Trophoblast cell (in vitro differentiated cells and primary cell): ENCODE data around the gene C1orf74.

Source experiments
- DNase-seq, 2 donors: peaks; one replicate each; pipeline ENCODE4 v3.0.0-alpha.2; 2016
- H2AFZ ChIP-seq: 2 replicates; pipeline ENCODE4 v1.6.1; 2013; ENCODE audit warnings: low read length, moderate library complexity, mild to moderate bottlenecking; ENCODE audit not compliant: insufficient read depth, poor library complexity
- H2AK5ac ChIP-seq: 2 replicates; pipeline ENCODE4 v1.6.1; 2013; ENCODE audit warnings: mild to moderate bottlenecking, low read length
- H2BK120ac ChIP-seq: 2 replicates; pipeline ENCODE4 v1.6.1; 2013; ENCODE audit warnings: low read length, mild to moderate bottlenecking, moderate library complexity; ENCODE audit not compliant: insufficient read depth, poor library complexity
- H2BK12ac ChIP-seq: 2 replicates; pipeline ENCODE4 v1.6.1; 2013; ENCODE audit warnings: mild to moderate bottlenecking, low read length, moderate library complexity
- H2BK5ac ChIP-seq: 2 replicates; pipeline ENCODE4 v1.6.1; 2013; ENCODE audit warnings: low read length, low read depth, moderate library complexity, mild to moderate bottlenecking; ENCODE audit not compliant: poor library complexity
- H3K14ac ChIP-seq: 2 replicates; pipeline ENCODE4 v1.6.1; 2013; ENCODE audit warnings: mild to moderate bottlenecking, low read length
- H3K18ac ChIP-seq: 2 replicates; pipeline ENCODE4 v1.6.1; 2013; ENCODE audit warnings: mild to moderate bottlenecking, low read length
- H3K23ac ChIP-seq: 2 replicates; pipeline ENCODE4 v1.6.1; 2013; ENCODE audit warnings: low read length
- H3K27ac ChIP-seq: 2 replicates; pipeline ENCODE4 v1.5.1; 2013; ENCODE audit warnings: low read depth, mild to moderate bottlenecking, inconsistent platforms, low read length, moderate library complexity
- H3K27me3 ChIP-seq: 2 replicates; pipeline ENCODE4 v1.6.1; 2013; ENCODE audit warnings: inconsistent platforms, mild to moderate bottlenecking, low read length, moderate library complexity; ENCODE audit not compliant: insufficient read depth
- H3K36me3 ChIP-seq, 2 experiments: 1 replicate in 1 of 2; 2 replicates in 1 of 2; pipeline ENCODE4 v1.6.1; 2013; ENCODE audit warnings: low read length in 2 of 2, mild to moderate bottlenecking in 2 of 2, moderate library complexity in 1 of 2; ENCODE audit not compliant: insufficient read depth in 2 of 2, control insufficient read depth in 1 of 2
- H3K4ac ChIP-seq: 2 replicates; pipeline ENCODE4 v1.6.1; 2013; ENCODE audit warnings: low read depth, mild to moderate bottlenecking, low read length, moderate library complexity
- H3K4me1 ChIP-seq, 2 experiments: 1 replicate in 1 of 2; 2 replicates in 1 of 2; pipeline ENCODE4 v1.6.1; 2013; ENCODE audit warnings: low read length in 2 of 2, mild to moderate bottlenecking in 2 of 2, moderate library complexity in 1 of 2; ENCODE audit not compliant: insufficient read depth in 2 of 2, control insufficient read depth in 1 of 2
- H3K4me2 ChIP-seq: 2 replicates; pipeline ENCODE4 v1.6.1; 2013; ENCODE audit warnings: inconsistent platforms, mild to moderate bottlenecking, low read length, moderate library complexity
- H3K4me3 ChIP-seq: 2 replicates; pipeline ENCODE4 v1.5.1; 2013; ENCODE audit warnings: mild to moderate bottlenecking, low read depth, low read length, inconsistent platforms
- H3K79me1 ChIP-seq: one replicate; pipeline ENCODE4 v1.6.1; 2013; ENCODE audit warnings: low read length
- H3K79me2 ChIP-seq: 2 replicates; pipeline ENCODE4 v1.6.1; 2013; ENCODE audit warnings: low read length, mild to moderate bottlenecking; ENCODE audit not compliant: control insufficient read depth, insufficient read depth, poor library complexity
- H3K9ac ChIP-seq: 2 replicates; pipeline ENCODE4 v1.6.1; 2013; ENCODE audit warnings: mild to moderate bottlenecking, low read length
- H3K9me3 ChIP-seq: 2 replicates; pipeline ENCODE4 v1.6.1; 2013; ENCODE audit warnings: low read depth, mild to moderate bottlenecking, control low read depth, inconsistent platforms, low read length; ENCODE audit not compliant: insufficient read depth
- H4K12ac ChIP-seq: 2 replicates; pipeline ENCODE4 v1.6.1; 2013; ENCODE audit warnings: low read depth, mild to moderate bottlenecking, low read length, moderate library complexity
- H4K8ac ChIP-seq: 2 replicates; pipeline ENCODE4 v1.6.1; 2013; ENCODE audit warnings: low read depth, mild to moderate bottlenecking, low read length, moderate library complexity
- H4K91ac ChIP-seq: one replicate; pipeline ENCODE4 v1.6.1; 2013; ENCODE audit warnings: low read depth, mild to moderate bottlenecking, low read length, moderate library complexity
- WGBS: extraction: QIAGEN DNeasy Blood & Tissue Kit; methylation state at CpG from one replicate; pipeline ENCODE4 v1.1.7; 2013; ENCODE audit warnings: missing lambda C conversion rate; ENCODE audit not compliant: insufficient read length, insufficient coverage; ENCODE audit errors: extremely low coverage; 5-methylcytosine and 5-hydroxymethylcytosine counted together

C1orf74 gene

GRCh38 chr1:209732725-209733124 is 51.6 kb downstream of the C1orf74 start:
- no CpG with 5 or more reads among the region's 1 CpG for WGBS
- no peak overlapping the region for H3K9ac ChIP-seq
- no peak overlapping the region for H3K4ac ChIP-seq

GRCh38 chr1:209729436-209729835 is 54.9 kb downstream of the C1orf74 start:
- Histone ChIP-seq H3K4me1 (no peaks in the 10 kb centered on the region), H2BK5ac (no peak overlapping the region), H3K9me3 (no peaks in the 10 kb centered on the region), H4K12ac (no peak overlapping the region), H4K8ac (no peak overlapping the region), H3K27me3 (no peaks in the 10 kb centered on the region), H3K14ac (no peak overlapping the region), H3K36me3 (no peaks in the 10 kb centered on the region), H2AK5ac (no peak overlapping the region), H3K4me2 (no peak overlapping the region), H3K4ac (no peak overlapping the region), H4K91ac (no peak overlapping the region), H2AFZ (no peak overlapping the region), H2BK120ac (no peak overlapping the region), H3K4me3 (no peak overlapping the region), H3K79me1 (no peaks in the 10 kb centered on the region), H3K23ac (no peak overlapping the region), H2BK12ac (no peak overlapping the region), H3K79me2 (no peaks in the 10 kb centered on the region), H3K18ac (no peak overlapping the region), H3K27ac (no peak overlapping the region), H3K9ac (no peak overlapping the region)
- no peak for DNase-seq
- no CpG with 5 or more reads among the region's 1 CpG for WGBS

More at GRCh38 chr1:209732725-209733124, 51.6 kb downstream of the C1orf74 start:
- Histone ChIP-seq H2AFZ (no peak overlapping the region), H3K4me1 (no peaks in the 10 kb centered on the region), H3K9me3 (no peaks in the 10 kb centered on the region), H4K91ac (no peak overlapping the region), H3K4me2 (no peak overlapping the region), H3K23ac (peak overlapping the region; percentile 46), H3K4me3 (no peak overlapping the region), H3K18ac (no peak overlapping the region), H3K27ac (no peak overlapping the region), H4K8ac (no peak overlapping the region), H2BK120ac (no peak overlapping the region), H3K79me2 (no peaks in the 10 kb centered on the region), H3K14ac (no peak overlapping the region), H3K79me1 (no peaks in the 10 kb centered on the region), H3K36me3 (no peaks in the 10 kb centered on the region), H2BK5ac (no peak overlapping the region), H4K12ac (no peak overlapping the region), H2BK12ac (no peak overlapping the region), H2AK5ac (no peak overlapping the region), H3K27me3 (no peaks in the 10 kb centered on the region)
- no peak for DNase-seq
